GM10266 (cell line): ENCODE data around the gene LRRFIP1.

Source experiments
- DNase-seq: peaks from one replicate; pipeline ENCODE4 v3.0.0; 2012; ENCODE audit errors: extremely low spot score
- CTCF ChIP-seq: IDR thresholded peaks from 2 replicates; pipeline ENCODE4 v1.5.1; 2012; ENCODE audit warnings: mild to moderate bottlenecking, low read depth; ENCODE audit not compliant: control insufficient read depth, insufficient read depth; ENCODE audit errors: missing control alignments

Gene LRRFIP1

DNA sequence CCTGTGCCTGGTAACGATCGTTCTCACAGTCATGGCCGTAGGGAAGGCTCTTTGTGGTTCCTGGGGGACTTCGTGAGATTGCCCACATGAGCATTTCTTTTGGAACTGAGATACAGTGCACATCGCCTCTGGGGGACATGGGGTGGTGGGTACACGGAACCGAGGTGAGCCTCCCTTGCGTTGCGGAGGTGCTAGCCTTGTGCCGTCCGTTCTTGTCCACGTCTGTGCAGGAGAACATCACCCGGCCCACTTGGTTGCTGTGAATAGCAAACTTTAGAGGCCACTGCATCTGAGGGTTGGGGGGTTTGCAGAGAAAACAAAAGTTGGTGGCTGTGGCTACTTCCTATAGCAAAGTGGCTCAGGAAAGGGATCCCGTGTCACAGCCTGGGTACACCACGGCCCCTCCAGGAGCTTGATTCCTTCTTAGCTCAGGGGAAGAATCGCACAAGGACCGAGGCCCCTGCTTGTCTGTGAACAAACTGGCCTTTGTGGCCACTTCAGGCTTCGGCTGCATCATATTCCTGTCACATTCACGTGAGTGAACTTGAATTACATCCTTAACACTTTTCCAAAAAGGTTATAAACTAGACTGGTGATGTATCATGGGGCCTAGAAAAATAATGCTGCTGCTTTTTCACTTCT is 72.6 kb downstream of the LRRFIP1 start:
- TF ChIP-seq CTCF: no peak

DNA sequence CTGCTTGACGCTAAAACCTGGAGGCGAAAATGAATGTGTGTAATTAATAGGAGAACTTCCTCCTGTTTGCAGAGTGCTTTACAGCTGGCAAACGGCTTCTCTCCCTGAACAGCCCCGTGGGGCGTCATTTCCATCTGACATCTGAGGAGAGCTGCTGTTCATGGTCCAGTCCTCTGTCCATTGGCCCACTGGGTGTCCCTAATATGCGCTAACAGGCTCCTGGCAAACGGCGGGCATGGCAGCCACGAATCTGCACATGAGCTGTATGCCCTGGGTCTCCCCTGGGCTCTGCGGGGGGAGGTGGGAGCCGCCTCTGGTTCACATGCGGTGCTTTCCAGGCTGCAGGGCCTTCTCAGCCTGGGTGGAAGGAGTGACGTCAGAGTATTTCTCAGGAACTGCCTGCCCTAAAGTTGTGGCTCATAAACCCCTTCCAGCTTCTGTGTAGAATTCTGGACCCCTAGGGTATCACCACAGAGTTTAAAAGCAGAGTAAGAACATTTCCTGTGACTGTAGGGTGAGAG is 73.2 kb downstream of the LRRFIP1 start:
- no peak for TF ChIP-seq CTCF
- peak; percentile 62 for DNase-seq

More for the DNA sequence above, 72.6 kb downstream of the LRRFIP1 start:
- DNase-seq: no peak

- no peak for TF ChIP-seq CTCF
- no peak for DNase-seq
These were observed 73.9 kb downstream of the LRRFIP1 start for GRCh38 chr2:237701033-237701858.

GRCh38 chr2:237701859-237702390 is 74.5 kb downstream of the LRRFIP1 start:
- DNase-seq: no peak
- no peak for TF ChIP-seq CTCF

DNA sequence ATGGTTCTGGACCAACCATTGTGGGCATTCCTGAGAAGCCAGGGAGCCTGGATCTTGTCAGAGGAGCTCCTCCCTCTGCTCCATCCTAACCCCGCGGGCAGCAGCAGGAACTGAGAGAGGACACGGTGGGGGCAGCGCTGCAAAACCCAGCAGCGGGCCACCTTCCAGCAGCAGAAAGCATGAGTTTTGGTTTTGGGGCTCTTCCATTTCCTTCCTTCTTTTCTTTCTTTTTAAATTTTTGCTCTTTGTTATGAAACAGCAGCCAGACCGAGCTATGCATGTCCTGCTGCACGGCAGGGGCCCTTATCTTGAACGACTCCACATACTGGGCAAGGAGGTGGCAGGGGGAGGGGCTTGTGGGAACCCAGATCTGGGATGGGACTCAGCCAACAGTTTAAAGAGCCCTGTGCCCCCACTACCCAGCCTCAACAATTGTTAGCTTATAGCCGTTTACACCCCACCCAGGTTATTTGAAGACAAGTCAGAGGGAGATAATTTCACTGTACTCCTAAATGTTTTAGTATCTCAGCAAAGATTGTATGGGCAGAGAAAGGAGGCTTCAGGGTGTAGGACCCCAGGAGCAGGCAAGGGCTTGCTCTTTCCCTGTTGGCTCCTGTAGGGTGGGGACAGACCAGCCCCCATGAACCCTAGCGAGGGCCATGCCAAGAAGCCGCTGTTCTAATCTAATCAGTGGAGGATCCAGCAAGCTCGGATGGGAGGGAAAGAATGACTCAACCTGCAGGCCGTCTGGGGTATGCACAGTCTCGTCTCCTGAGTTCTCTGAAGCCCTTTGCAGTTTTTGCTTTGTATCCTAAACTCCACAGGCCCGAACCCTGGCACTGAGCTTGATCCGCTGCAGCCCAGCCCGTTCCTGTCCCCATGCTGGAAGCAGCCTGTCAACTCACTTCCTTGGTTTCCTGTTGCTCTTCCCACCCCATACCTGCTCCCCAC is 75.3 kb downstream of the LRRFIP1 start:
- peak; percentile 44 for DNase-seq
- TF ChIP-seq CTCF: no peak

DNA sequence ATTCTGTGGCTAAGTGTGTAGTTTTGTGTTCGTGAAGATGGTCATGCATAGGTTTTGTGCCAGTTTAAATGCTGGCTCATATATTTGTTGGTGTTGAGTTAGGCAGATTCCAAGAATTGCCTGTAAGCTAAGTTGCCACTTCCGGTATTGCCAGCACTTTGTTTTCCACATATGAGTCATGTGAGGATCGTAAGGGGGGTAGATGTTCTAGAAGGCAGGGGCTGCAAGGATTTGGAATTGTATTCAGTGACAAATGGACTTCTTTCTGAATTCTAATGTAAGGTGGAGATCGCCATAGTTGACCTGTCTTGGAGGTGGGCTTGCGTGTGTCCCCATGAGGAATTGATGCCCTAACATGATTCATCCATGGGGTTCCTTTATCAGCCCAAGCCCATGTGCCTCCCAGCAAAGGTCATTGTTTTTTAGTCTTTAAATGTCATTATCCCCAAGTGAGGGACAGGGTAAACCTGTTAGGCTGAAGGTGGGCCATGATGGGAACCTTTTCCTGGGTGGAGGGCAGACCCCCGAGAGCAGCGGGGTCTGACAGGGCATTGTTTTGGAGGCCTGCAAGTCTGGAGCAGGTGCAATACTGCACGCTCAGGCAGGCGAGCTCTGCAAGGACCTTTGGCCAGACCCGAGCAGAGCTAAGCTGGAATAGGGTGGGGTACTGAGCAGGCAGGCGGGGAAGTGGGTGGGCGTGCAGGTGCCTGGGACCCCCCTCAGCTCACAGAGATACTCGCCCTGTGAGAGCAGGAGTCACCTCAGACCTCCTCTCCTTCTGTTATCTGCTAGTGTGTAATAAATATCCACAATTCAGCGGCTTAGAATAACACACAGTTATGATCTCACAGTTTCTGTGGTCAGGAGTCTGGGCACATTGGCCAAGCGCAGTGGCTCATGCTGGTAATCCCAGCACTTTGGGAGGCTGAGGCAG is 77.4 kb downstream of the LRRFIP1 start:
- DNase-seq: no peak
- TF ChIP-seq CTCF: no peak
